GM19238 (cell line): ENCODE data around the gene NSD1.
"Not testable (repeated sequence)": the region's sequence is repeated elsewhere in the genome, so short reads cannot be mapped to it uniquely, and the experiment has no call there.

Experiments used
- DNase-seq: peaks from one replicate; pipeline ENCODE4 v3.0.0; 2011; ENCODE audit warnings: low spot score; ENCODE audit not compliant: insufficient read length

NSD1 gene

DNA sequence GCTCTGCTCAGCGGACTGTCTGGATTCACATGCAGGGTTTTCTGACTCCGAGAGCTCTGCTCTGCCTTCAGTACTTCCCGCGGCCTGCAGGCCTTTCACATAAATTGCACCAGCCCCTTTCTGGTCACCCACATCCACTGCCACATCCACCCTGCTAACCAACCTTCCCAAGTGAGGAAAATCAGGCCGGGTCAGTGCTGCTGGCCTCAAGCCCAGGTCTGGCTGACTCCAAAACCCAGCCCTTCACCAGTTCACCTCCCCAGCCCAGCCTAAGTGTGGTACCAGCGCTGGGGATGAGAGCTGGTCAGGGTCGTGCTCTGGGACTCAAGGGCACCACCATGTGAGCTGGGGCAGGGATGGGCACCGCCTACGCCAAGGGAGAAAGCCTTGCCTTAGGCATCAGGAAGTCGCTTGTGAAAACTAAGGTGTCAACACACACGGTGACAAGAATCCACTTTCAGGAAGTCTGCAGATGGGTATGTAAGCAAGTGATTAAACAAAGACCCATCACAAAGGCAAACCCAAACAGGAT lies 205.6 kb downstream of the NSD1 start:
- no peak for DNase-seq

GRCh38 chr5:177343000-177343399 lies 209.4 kb downstream of the NSD1 start:
- not testable (repeated sequence) for DNase-seq

- DNase-seq, result no peak
These were observed 210.2 kb downstream of the NSD1 start for GRCh38 chr5:177343777-177344176.

GRCh38 chr5:177344891-177345290 lies 211.3 kb downstream of the NSD1 start:
- no peak for DNase-seq

DNA sequence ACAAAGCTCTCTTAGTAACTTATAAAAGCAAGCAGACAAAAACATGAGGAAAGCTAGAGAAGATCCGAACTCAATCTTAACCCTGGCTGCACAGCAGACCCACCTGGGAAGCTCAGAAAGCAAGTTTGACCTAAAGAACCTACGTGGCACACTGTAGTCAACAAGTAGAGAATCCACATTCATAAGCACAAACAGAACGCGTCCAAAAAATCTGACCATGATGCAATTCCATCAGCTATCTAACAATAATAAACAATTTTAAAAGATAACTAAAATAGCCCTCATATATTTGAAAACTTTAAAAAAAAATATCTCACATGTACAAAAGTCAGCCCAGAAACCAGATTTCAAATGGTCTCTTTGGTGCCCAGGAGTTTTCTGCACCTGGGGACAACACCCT lies 213.2 kb downstream of the NSD1 start:
- DNase-seq, result no peak

DNA sequence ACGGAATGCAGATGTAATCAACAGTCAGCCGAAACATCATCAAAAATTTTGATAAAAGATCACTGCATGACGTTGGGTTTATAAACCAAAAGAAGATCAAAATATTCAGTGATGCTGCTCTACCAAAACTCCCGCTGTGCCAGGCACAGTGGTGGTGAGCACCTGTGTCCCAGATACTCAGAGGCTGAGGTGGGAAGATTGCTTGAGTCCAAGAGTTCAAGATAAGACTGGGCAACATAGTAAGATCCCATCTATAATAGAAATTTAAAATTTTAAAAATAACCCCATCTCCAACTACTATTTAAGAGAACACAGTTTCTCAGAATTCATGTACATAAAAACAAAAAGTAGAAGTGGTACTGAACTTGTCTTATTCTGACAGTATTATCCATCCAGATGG lies 214.1 kb downstream of the NSD1 start:
- no peak for DNase-seq

DNA sequence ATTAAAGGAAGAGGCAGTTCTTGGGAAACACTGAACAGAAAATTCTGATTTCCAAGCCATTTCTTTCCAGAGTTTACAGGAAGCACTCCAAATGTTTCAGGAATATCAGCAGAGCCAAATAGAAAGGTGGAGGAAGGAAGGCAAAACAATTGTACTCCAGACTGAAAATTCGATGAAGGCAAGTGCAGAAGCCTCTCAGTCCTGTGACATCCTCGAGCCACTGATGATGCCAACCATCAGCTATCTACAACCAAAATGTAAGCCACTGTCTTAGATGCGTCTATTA lies 215.7 kb downstream of the NSD1 start:
- DNase-seq, result no peak

DNA sequence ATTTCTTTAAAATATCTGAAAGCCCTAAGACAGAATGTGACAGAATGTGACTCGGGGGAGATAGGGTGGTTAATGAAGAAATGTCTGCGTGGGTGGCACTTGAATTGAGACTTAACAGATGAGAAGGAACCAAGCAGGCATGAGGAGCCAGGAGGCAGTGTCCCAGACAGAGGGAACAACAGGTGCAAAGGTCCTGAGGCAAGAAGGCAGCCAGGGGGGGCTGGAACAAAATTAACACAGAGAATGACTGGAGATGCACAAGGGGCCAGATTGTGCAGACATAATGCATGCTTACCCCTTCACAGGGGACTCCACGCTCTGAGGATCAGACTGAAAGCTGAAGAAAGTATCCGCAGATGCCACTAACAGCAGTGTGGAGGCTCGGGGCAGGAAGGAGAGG lies 216.2 kb downstream of the NSD1 start:
- no peak for DNase-seq
